Brain microvascular endothelial cell (primary cell): ENCODE measurements around the gene E2F7.

ENCODE experiments used
- DNase-seq: peaks from one replicate; pipeline ENCODE4 v3.0.0-alpha.2; 2020
- H3K27ac ChIP-seq: fragments of 250-450 bp; sonication (Bioruptor Pico); 2 replicates; pipeline ENCODE4 v1.5.1; 2020; ENCODE audit warnings: mild to moderate bottlenecking, moderate library complexity
- H3K27me3 ChIP-seq: fragments of 250-450 bp; sonication (Bioruptor Pico); replicated peaks from 2 replicates; pipeline ENCODE4 v1.5.1; 2020; ENCODE audit warnings: mild to moderate bottlenecking
- H3K36me3 ChIP-seq: fragments of 250-450 bp; sonication (Bioruptor Pico); replicated peaks from 2 replicates; pipeline ENCODE4 v1.5.1; 2020; ENCODE audit warnings: mild to moderate bottlenecking
- H3K4me3 ChIP-seq: 2 replicates; pipeline ENCODE4 v1.5.1; 2011; ENCODE audit warnings: low read depth, mild to moderate bottlenecking, control low read depth, low read length, moderate library complexity
- in situ Hi-C: cut with HindIII; loops from 2 replicates; pipeline ENCODE4 v1.10.0; 2017; ENCODE audit warnings: low sequenced_read_pairs, low pct_ligation_motif_present
- TF ChIP-seq, protein P1 (sequence below): IDR thresholded peaks from 2 replicates; pipeline ENCODE4 v1.5.1; 2011; ENCODE audit warnings: low read depth, mild to moderate bottlenecking, moderate library complexity, low read length, control low read depth, inconsistent platforms; ENCODE audit errors: missing control alignments

The E2F7 gene

DNA sequence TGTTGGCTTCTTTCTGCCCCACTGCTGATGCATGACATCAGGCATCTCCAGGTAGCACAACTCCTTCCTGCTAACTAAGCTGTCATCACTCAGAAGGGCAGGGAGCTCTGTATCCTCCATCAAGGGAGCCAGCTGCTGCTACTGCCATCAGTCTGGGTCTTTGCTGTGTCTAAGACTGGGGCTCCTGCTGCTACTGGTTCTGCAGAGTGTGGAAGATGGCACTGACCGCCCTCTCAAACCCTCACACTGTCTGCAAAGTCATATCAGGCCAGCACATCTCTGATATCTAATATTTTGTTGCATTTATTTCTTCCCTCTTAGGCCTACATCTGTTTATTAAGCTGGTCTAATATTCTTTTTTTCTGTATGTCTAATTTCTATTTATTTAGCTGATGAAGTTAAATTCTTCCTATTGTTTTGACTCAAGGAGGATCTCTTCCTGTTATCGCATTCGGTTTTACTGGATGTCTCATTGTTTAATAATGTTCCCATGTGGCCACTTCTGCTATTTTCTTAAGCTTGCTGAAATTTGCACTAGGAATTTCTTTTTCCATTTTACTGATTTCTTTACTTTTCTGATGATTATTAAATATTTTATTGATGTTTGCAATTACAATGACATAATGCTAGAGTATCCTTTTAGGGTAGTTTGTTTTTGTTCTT is 7.6 kb upstream of the E2F7 start:
- no peaks in the 10 kb centered on the region for H3K27me3 ChIP-seq
- DNase-seq: no peak
- in situ Hi-C loops: no loop called here
- H3K36me3 ChIP-seq: no peaks in the 10 kb centered on the region
- H3K4me3 ChIP-seq: no peak overlapping the region
- H3K27ac ChIP-seq: no peak overlapping the region
- TF ChIP-seq, protein P1, sequence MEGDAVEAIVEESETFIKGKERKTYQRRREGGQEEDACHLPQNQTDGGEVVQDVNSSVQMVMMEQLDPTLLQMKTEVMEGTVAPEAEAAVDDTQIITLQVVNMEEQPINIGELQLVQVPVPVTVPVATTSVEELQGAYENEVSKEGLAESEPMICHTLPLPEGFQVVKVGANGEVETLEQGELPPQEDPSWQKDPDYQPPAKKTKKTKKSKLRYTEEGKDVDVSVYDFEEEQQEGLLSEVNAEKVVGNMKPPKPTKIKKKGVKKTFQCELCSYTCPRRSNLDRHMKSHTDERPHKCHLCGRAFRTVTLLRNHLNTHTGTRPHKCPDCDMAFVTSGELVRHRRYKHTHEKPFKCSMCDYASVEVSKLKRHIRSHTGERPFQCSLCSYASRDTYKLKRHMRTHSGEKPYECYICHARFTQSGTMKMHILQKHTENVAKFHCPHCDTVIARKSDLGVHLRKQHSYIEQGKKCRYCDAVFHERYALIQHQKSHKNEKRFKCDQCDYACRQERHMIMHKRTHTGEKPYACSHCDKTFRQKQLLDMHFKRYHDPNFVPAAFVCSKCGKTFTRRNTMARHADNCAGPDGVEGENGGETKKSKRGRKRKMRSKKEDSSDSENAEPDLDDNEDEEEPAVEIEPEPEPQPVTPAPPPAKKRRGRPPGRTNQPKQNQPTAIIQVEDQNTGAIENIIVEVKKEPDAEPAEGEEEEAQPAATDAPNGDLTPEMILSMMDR: no peak

- no peak overlapping the region for H3K27ac ChIP-seq
- TF ChIP-seq, protein P1: no peak
- no peaks in the 10 kb centered on the region for H3K27me3 ChIP-seq
- no peak for DNase-seq
- no peak overlapping the region for H3K4me3 ChIP-seq
- H3K36me3 ChIP-seq: no peaks in the 10 kb centered on the region
- in situ Hi-C loops: no loop called here
These were observed 5.6 kb upstream of the E2F7 start for GRCh38 chr12:77070800-77071449.

- DNase-seq: no peak
- H3K27ac ChIP-seq: no peak overlapping the region
- H3K36me3 ChIP-seq: no peaks in the 10 kb centered on the region
- TF ChIP-seq, protein P1: no peak
- in situ Hi-C loops: no loop called here
- no peak overlapping the region for H3K4me3 ChIP-seq
- no peaks in the 10 kb centered on the region for H3K27me3 ChIP-seq
These were observed 5.0 kb upstream of the E2F7 start for GRCh38 chr12:77070382-77070781.

DNA sequence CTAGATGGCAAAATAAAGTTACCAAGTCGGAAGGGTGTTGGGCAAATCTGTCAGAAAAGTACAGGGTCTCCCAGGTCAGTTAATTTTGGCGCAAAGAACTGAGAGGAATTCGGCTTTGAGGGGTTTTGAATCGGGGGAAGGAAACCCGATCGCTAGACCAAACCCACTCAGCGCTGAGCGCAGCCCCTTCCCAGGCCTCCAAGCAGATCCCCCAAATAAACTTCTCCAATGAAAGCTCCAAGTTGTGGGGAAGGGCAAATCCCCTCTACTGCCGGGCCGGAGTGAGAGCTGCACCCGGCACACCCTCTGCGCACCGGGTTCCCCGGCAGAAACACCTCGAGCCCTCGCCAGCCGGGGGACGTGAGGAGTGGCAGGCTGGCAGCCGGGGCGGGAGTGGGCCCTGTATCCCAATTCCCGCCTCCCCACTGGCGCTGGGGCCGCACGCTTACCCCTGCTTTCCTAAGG is 441 bp downstream of the E2F7 start:
- in situ Hi-C loops: no loop called here

DNA sequence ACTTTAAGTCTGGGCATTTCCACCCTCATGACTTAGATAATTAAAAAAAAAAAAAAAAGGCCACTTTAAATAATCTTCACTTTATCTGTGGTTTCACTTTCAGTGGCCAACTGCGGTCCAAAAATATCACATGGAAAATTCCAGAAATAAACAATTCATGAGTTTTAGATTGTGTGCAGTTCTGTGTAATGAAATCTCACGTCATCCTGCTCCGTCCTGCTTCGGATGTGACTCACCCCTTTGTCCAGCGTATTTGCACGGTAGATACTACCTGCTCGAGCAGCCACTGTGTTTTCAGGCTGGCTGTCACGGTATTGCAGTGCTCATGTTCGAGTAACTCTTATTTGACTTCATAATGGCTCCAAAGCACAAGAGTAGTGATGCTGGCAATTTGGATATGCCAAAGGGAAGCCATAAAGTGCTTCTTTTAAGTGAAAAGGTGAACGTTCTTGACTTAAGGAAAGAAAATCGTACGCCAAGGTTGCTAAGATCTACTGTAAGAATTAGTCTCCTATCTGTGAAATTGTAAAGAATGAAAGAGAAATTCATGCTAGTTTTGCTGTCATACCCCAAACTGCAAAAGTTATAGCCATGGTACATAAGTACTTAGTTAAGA is 2.4 kb downstream of the E2F7 start:
- TF ChIP-seq, protein P1: no peak
- H3K4me3 ChIP-seq: peak overlapping the region; percentile 77
- in situ Hi-C loops: no loop called here
- DNase-seq: peak; percentile 95
- H3K27ac ChIP-seq: peak overlapping the region; percentile 60
- H3K36me3 ChIP-seq: no peaks in the 10 kb centered on the region
- no peaks in the 10 kb centered on the region for H3K27me3 ChIP-seq

More for the DNA sequence above, 441 bp downstream of the E2F7 start:
- Histone ChIP-seq H3K27ac (peak overlapping the region; percentile 71), H3K27me3 (no peaks in the 10 kb centered on the region), H3K36me3 (no peaks in the 10 kb centered on the region), H3K4me3 (peak overlapping the region; percentile 77)
- TF ChIP-seq, protein P1: no peak
- DNase-seq: no peak
